Measurements from ENCODE around the gene AQP1. TPM values are rescaled to one million over a fixed set of nuclear protein-coding genes. Genes with fewer than 3 reads are reported as not detected.

AQP1 gene
- 75.8 TPM for total RNA-seq

DNA sequence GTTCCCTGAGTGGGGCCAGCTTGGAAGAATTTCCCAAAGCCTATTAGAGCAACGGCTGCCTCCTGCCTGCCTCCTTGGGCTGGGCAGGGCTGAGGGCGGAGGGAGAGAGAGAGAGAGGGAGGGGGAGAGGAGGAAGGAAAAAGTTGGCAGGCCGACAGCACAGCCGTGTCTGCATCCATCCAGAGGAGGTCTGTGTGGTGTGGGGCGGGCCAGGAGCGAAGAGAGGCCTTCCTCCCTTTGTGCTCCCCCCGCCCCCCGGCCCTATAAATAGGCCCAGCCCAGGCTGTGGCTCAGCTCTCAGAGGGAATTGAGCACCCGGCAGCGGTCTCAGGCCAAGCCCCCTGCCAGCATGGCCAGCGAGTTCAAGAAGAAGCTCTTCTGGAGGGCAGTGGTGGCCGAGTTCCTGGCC lies at the start of gene AQP1:
Gene AQP1 (plus strand): TSS at position 293 of the 409 bp plus-strand sequence. CDS start 57 bp downstream, at position 350.

DNA sequence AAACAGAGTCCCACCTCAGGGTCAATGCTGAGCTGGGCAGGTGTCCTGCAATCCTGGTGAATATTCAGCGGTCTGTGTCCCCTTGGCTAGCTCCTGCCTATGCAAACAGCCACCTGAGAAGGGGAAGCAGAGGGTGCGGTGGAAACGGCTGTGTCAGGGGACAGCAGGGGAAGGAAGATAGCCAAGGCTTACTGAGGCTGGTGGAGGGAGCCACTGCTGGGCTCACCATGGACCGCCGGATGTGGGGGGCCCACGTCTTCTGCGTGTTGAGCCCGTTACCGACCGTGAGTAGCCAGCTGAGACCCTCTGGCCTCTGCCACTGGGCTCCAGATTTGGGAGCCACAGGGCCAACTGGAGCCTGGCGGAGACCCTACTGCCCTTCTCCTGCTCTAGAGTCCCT lies 52.2 kb downstream of the AQP1 start, which contains the start of gene GHRHR:
Gene GHRHR (plus strand): TSS at position 112 of the 400 bp plus-strand sequence. CDS start 116 bp downstream, at position 228.

Other genes with a start within 250 kb of the AQP1 start
- 0.60 TPM for gene CRHR2, start 229.4 kb upstream of the AQP1 start, total RNA-seq
- gene INMT, start 159.7 kb upstream of the AQP1 start, total RNA-seq = 3.2 TPM
- 10.2 TPM for gene MINDY4, start 140.4 kb upstream of the AQP1 start, total RNA-seq
- not detected for gene GHRHR, start 52.1 kb downstream of the AQP1 start, total RNA-seq
- gene ADCYAP1R1, start 140.5 kb downstream of the AQP1 start, total RNA-seq = 8.5 TPM